ENCODE results near the gene DSCAM.

- TF ChIP-seq CTCF (IDR thresholded peaks at IDR 0.05) (no peak), POLR2A (IDR thresholded peaks at IDR 0.05) (no peak)
These were observed 638.6 kb downstream of the DSCAM start for GRCh38 chr21:40208206-40208947.

Data from uterus (tissue), 2 donors.